K562 (cell line): ENCODE results near the gene CHTOP. TPM values are rescaled to one million over a fixed set of nuclear protein-coding genes. Genes with fewer than 3 reads are reported as not detected.

Source experiments
- CBFA2T2 ChIP-seq: fragments of 450-650 bp; conservative IDR thresholded peaks from 2 replicates; pipeline ENCODE4 v1.6.1; 2017; ENCODE audit warnings: mild to moderate bottlenecking
- EP400 ChIP-seq: fragments of 450-650 bp; IDR thresholded peaks from 2 replicates; pipeline ENCODE4 v1.6.1; 2017; ENCODE audit warnings: antibody characterized with exemption, mild to moderate bottlenecking, moderate library complexity
- FOSL1 ChIP-seq: fragments of 200-800 bp; sonication (Bioruptor generic); conservative IDR thresholded peaks from 2 replicates; pipeline ENCODE4 v1.6.1; 2016; ENCODE audit warnings: missing genetic modification characterization, missing compliant biosample characterization
- FOXA3 ChIP-seq, 2 experiments: fragments of 450-650 bp in 1 of 2; sonication (generic) in 1 of 2; formaldehyde crosslinking; IDR thresholded peaks in 1 of 2; conservative IDR thresholded peaks in 1 of 2; 2 replicates each; pipeline versions ENCODE4 v1.4.0 to v1.8.0; 2020 to 2022; ENCODE audit warnings: mild to moderate bottlenecking in 2 of 2, missing genetic modification reagents in 1 of 2
- ILF3 ChIP-seq: fragments of 450-650 bp; IDR thresholded peaks from 2 replicates; pipeline ENCODE4 v1.6.1; 2018; ENCODE audit warnings: antibody characterized with exemption, mild to moderate bottlenecking, moderate library complexity, borderline replicate concordance
- KLF10 ChIP-seq: fragments of 250-450 bp; sonication (Bioruptor Pico); IDR thresholded peaks from 2 replicates; pipeline ENCODE4 v1.6.1; 2021; ENCODE audit warnings: matching md5 sums
- MYC ChIP-seq, 2 experiments: fragments of 250-450 bp in 1 of 2; sonication (Bioruptor Pico) in 1 of 2; IDR thresholded peaks; 2 replicates each; pipeline versions ENCODE4 v1.5.1 to v1.6.1; 2012 to 2021; ENCODE audit warnings: low read depth in 2 of 2, borderline replicate concordance in 1 of 2, improper control_type of control experiment in 1 of 2, low read length in 1 of 2, mild to moderate bottlenecking in 1 of 2, moderate library complexity in 1 of 2
- NEUROD1 ChIP-seq: fragments of 150-350 bp; IDR thresholded peaks from 2 replicates; pipeline ENCODE4 v1.6.1; 2014; ENCODE audit warnings: borderline replicate concordance, low read length, low read depth; ENCODE audit not compliant: partially characterized antibody
- NUFIP1 ChIP-seq: fragments of 450-650 bp; IDR thresholded peaks from 2 replicates; pipeline ENCODE4 v1.6.1; 2018; ENCODE audit not compliant: partially characterized antibody
- PKNOX1 ChIP-seq: fragments of 450-650 bp; IDR thresholded peaks from 2 replicates; pipeline ENCODE4 v1.6.1; 2016
- PTRF ChIP-seq: fragments of 450-650 bp; IDR thresholded peaks from 2 replicates; pipeline ENCODE4 v1.6.1; 2016; ENCODE audit warnings: mild to moderate bottlenecking, missing genetic modification characterization, missing compliant biosample characterization
- SIN3B ChIP-seq: fragments of 450-650 bp; IDR thresholded peaks from 2 replicates; pipeline ENCODE4 v1.6.1; 2017; ENCODE audit warnings: low read depth, mild to moderate bottlenecking, moderate library complexity
- SOX6 ChIP-seq: fragments of 450-650 bp; IDR thresholded peaks from 2 replicates; pipeline ENCODE4 v1.6.1; 2014; ENCODE audit warnings: mild to moderate bottlenecking
- SP2 ChIP-seq: IDR thresholded peaks from 2 replicates; pipeline ENCODE4 v1.6.1; 2011; ENCODE audit warnings: mild to moderate bottlenecking, low read depth, low read length, moderate library complexity; ENCODE audit not compliant: poor library complexity, severe bottlenecking; ENCODE audit errors: extremely low read depth
- ZBTB40 ChIP-seq, 2 experiments: fragments of 450-650 bp in 1 of 2; sonication (generic) in 1 of 2; formaldehyde crosslinking in 1 of 2; IDR thresholded peaks; 2 replicates each; pipeline versions ENCODE4 v1.7.1 to v1.9.0; 2016 to 2022; ENCODE audit warnings: inconsistent platforms in 1 of 2, mild to moderate bottlenecking in 1 of 2, missing genetic modification reagents in 1 of 2
- ZNF24 ChIP-seq: fragments of 450-650 bp; IDR thresholded peaks from 2 replicates; pipeline ENCODE4 v1.6.1; 2016
- ZNF274 ChIP-seq: IDR thresholded peaks from 2 replicates; pipeline ENCODE4 v1.6.1; 2011; ENCODE audit warnings: low read depth, mild to moderate bottlenecking, low read length, moderate library complexity, borderline replicate concordance
- ZNF77 ChIP-seq: fragments of 250-450 bp; sonication (Bioruptor Pico); IDR thresholded peaks from 2 replicates; pipeline ENCODE4 v1.5.0; 2020
- polyA plus RNA-seq, 8 experiments: library from polyadenylated mRNA; depleted of rRNA in 4 of 8; stranded (reverse) in 5 of 8; unstranded in 3 of 8; fragments of >200 nt; fragmentation: Nextera tagmentation in 2 of 8; fragmentation: Illumina TruSeq in 1 of 8; extraction: Ambion mirVana in 2 of 8; extraction: Trizol in 1 of 8; gene quantifications; 2 replicates each; pipeline versions ENCODE4 v1.2.1 to v1.2.3, GENCODE V29; 2011 to 2014; ENCODE audit warnings: inconsistent platforms in 1 of 8, missing spikeins in 1 of 8
- total RNA-seq, 7 experiments: library from RNA; depleted of rRNA in 6 of 7; stranded (reverse); fragments of >200 nt in 6 of 7; fragmentation: Illumina TruSeq in 2 of 7; extraction: Trizol in 2 of 7; gene quantifications; 2 replicates each; pipeline versions ENCODE4 v1.2.1 to v1.2.3, GENCODE V29; 2011 to 2021; ENCODE audit warnings: low replicate concordance in 1 of 7

CHTOP gene
- total and polyA plus RNA-seq, 9 of the 15 experiments (the other 6 are each of a cell fraction or from before 2014, with no cell fraction given): 10.2 to 91.8 (median 60.8) TPM

GRCh38 chr1:153670859-153671627, 37.2 kb downstream of the CHTOP start, which contains the start of gene ILF2 (continued):
- TF ChIP-seq ILF3 (peak; percentile 86; the same call in 1 of the 2 replicates), ZBTB40 (IDR thresholded peaks at IDR 0.05) (peak; percentile 91), ZBTB40 (CRISPR knock-in tag; IDR thresholded peaks at IDR 0.05) (no peak), ZNF24 (peak; percentile 89), SIN3B (peak; percentile 93), MYC (IDR thresholded peaks at IDR 0.05; ENCODE audit: low read depth, low read length) (peak; percentile 97), MYC (CRISPR knock-in tag; IDR thresholded peaks at IDR 0.05; ENCODE audit: borderline replicate concordance, low read depth) (no peak; the same call in 1 of the 2 replicates), NEUROD1 (peak; percentile 91), NUFIP1 (peak; percentile 84), ZNF274 (peak; percentile 67), SP2 (peak; percentile 16), FOSL1 (tag) (peak; percentile 52; the same call in 1 of the 2 replicates), KLF10 (CRISPR knock-in tag) (no peak), PKNOX1 (peak; percentile 68), FOXA3 (CRISPR knock-in tag; conservative IDR thresholded peaks at IDR 0.05 in 1 of 2, IDR thresholded peaks at IDR 0.05 in 1 of 2) (no peak), SOX6 (0 out of 2 replicates have a peak, but pooled peaks have one; percentile 51), CBFA2T2 (no peak), EP400 (peak; percentile 100), ZNF77 (CRISPR knock-in tag) (no peak), PTRF (tag) (no peak)
